BLaER1 treated with 17β-estradiol and CSF1 and Interleukin-3, amounts not matched to agents 10 nM and 100 nM (cell line): ENCODE data around the gene SPOCD1.

Experiments used
- H3K27ac ChIP-seq, 11 experiments: shearing (Covaris generic); formaldehyde crosslinking; 2 replicates each; pipeline ENCODE4 v1.8.1; 2022
- H3K27me3 ChIP-seq, 11 experiments: shearing (Covaris generic); formaldehyde crosslinking; 2 replicates each; pipeline ENCODE4 v1.8.1; 2022
- H3K36me3 ChIP-seq, 11 experiments: shearing (Covaris generic); formaldehyde crosslinking; 2 replicates each; pipeline ENCODE4 v1.8.1; 2022
- H3K4me1 ChIP-seq, 10 experiments: shearing (Covaris generic); formaldehyde crosslinking; 2 replicates each; pipeline ENCODE4 v1.8.1; 2022
- H3K4me2 ChIP-seq, 11 experiments: shearing (Covaris generic); formaldehyde crosslinking; 2 replicates each; pipeline ENCODE4 v1.8.1; 2022
- H3K4me3 ChIP-seq, 10 experiments: shearing (Covaris generic); formaldehyde crosslinking; 2 replicates each; pipeline ENCODE4 v1.8.1; 2022
- H3K9ac ChIP-seq, 11 experiments: shearing (Covaris generic); formaldehyde crosslinking; 2 replicates each; pipeline ENCODE4 v1.8.1; 2022
- H3K9me3 ChIP-seq, 11 experiments: shearing (Covaris generic); formaldehyde crosslinking; replicated peaks in 1 of 11; 2 replicates each; pipeline ENCODE4 v1.8.1; 2022
- H4K20me1 ChIP-seq, 11 experiments: shearing (Covaris generic); formaldehyde crosslinking; 2 replicates each; pipeline ENCODE4 v1.8.1; 2022
- Cebpa-rat ChIP-seq, 11 experiments: shearing (Covaris generic); IDR thresholded peaks; 2 replicates each; pipeline ENCODE4 v1.8.1; 2022

SPOCD1 gene

DNA sequence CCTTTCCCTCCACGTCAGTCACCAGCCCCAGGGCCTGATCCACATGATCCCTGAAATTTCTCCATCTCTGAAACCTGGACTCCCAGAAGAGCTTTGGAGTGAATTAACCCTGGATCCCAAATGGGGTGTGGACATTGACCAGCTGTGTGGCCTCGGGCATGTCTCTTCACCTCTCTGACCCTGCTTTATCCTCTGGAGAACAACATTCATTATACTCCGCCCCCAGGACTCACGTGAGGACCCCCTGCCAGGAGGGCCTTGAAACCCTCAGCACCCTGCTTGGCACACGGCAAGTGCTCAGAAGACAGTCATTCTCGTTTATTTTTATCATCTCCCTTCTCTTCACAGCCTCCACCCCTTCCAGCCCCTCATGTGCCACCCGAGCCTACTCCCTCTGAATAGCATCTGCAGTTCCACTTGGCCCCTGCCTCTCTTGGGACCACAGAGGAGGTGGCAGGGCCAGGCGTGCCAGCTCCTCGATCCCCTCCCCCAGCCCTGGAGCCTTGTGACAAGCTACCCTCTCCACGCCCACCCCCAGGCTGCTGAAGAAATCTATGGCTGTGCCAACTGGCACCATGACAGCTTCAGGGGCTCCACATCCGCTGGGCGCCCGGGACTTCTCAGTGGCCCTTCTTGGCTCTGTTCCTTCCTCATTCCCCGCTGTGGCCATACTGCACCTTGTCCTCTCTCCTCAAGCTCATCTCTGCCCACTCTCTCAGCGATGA is 69.7 kb downstream of the SPOCD1 start:
- H3K9me3 ChIP-seq: no peaks in the 10 kb centered on the region
- H3K36me3 ChIP-seq: no peaks in the 10 kb centered on the region
- peak overlapping the region in 10 of 11 experiments; percentile 14 to 94 (median 66); a peak in 18 of 22 replicates for H3K4me2 ChIP-seq
- H4K20me1 ChIP-seq: peaks cover 0 to 28% (median 0%) of the 10 kb centered on the region in 11 experiments; a peak in 5 of 22 replicates
- no peak overlapping the region for H3K4me3 ChIP-seq
- 0 out of 22 replicates have a peak overlapping the region, but pooled peaks of 1 of the 11 experiments have one; percentile 17 for H3K27ac ChIP-seq
- H3K4me1 ChIP-seq: peaks cover 21 to 79% (median 75%) of the 10 kb centered on the region in 10 experiments
- peak overlapping the region in 3 of 11 experiments; percentile 20 to 36 (median 33); a peak in 2 of 22 replicates for H3K9ac ChIP-seq
- peaks cover 0 to 15% (median 0%) of the 10 kb centered on the region in 11 experiments; a peak in 2 of 22 replicates for H3K27me3 ChIP-seq
- TF ChIP-seq Cebpa-rat (IDR thresholded peaks at IDR 0.05): no peak

- Histone ChIP-seq H3K4me1 (peaks cover 13 to 79% (median 74%) of the 10 kb centered on the region in 10 experiments), H3K9ac (peak overlapping the region in 2 of 11 experiments; percentile 33 to 36; a peak in 2 of 22 replicates), H3K9me3 (no peaks in the 10 kb centered on the region), H3K4me2 (peak overlapping the region in 9 of 11 experiments; percentile 31 to 94 (median 68); a peak in 18 of 22 replicates), H3K27ac (peak overlapping the region in 1 of 11 experiments; percentile 17; a peak in 1 of 22 replicates), H3K4me3 (no peak overlapping the region), H4K20me1 (peaks cover 0 to 23% (median 0%) of the 10 kb centered on the region in 11 experiments; a peak in 7 of 22 replicates), H3K27me3 (peaks cover 0 to 12% (median 0%) of the 10 kb centered on the region in 11 experiments; a peak in 2 of 22 replicates), H3K36me3 (no peaks in the 10 kb centered on the region)
- no peak for TF ChIP-seq Cebpa-rat (IDR thresholded peaks at IDR 0.05)
These were observed 70.5 kb downstream of the SPOCD1 start for GRCh38 chr1:31745096-31745945.

DNA sequence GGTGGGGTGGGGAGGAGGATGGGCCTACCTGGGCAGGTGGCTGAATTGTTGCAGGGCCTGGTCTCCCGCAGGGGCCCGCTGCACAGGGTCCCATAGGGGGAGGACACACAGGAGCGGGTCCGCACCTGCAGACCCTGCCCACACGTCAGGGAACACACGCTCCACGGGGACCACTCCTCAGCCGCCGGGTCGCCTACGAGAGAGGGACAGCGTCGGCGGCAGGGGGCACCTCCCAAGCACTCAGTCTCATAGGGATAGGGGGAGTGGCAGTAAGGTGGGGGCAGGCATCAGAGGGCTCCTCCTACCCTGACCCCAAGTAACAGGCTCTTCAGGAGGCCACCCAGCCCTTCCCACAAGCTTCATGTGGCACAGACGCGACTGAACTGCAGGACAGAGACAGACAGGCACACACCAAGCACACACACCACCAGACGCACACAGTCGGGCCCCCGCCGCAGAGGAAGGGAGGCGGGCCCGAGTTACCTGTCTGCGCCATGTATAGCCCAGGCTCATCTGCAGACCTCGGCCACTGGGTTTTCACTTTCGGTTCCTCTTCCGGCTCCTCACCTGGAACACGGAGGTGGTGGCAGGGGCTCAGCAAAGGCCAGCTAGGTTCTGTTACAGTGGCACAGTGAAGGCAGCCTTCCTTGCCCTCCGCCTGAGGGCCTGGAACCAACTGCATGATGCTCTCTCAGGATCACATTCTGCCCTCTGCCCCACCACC is 71.5 kb downstream of the SPOCD1 start:
- H3K27ac ChIP-seq: no peak overlapping the region
- H3K36me3 ChIP-seq: no peaks in the 10 kb centered on the region
- peaks cover 17 to 85% (median 80%) of the 10 kb centered on the region in 10 experiments for H3K4me1 ChIP-seq
- no peak overlapping the region for H3K4me3 ChIP-seq
- peak overlapping the region in 9 of 11 experiments; percentile 31 to 94 (median 68); a peak in 18 of 22 replicates for H3K4me2 ChIP-seq
- H3K9ac ChIP-seq: peak overlapping the region in 2 of 11 experiments; percentile 21 to 31; a peak in 3 of 22 replicates
- no peaks in the 10 kb centered on the region for H3K9me3 ChIP-seq
- peaks cover 0 to 27% (median 0%) of the 10 kb centered on the region in 11 experiments; a peak in 6 of 22 replicates for H4K20me1 ChIP-seq
- TF ChIP-seq Cebpa-rat (IDR thresholded peaks at IDR 0.05): no peak
- peaks cover 0 to 10% (median 0%) of the 10 kb centered on the region in 11 experiments; a peak in 2 of 22 replicates for H3K27me3 ChIP-seq

DNA sequence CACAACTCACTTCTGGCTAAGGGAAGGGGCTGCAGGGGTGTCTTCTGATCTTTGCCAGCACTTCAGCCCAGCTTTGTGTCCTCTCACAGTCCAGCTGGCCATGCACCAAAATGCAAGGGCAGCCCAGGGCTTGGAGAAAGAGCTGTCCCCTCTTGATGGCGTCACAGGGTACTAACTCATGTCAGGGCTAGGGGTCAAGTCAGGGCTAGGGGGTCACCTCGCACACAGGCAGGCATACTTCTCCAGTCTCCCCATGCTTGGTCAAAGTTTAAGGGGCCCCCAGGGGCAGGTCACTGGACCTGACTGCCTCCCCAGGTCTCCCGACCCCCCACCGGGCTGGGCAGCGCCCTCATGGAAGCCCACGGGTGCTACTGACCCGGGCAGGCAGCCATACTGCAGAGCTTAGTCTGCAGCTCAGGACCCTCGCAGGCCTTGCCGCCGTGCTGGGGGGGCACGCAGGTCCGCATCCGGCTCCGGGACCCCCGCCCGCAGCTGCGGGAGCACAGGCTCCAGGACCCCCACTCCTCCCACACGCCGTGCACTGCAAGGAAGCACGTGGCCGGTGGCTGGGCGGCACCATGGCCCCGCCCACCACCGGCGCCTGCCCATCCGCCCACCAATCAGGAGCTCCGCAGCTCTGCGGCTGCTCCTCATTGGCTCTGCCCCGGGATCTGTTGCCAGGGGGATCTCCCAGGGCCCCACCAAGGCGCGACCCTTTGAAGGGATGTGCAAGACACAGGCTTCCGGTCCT is 73.2 kb downstream of the SPOCD1 start:
- Histone ChIP-seq H3K9ac (peak overlapping the region in 4 of 11 experiments; percentile 47 to 62 (median 60); a peak in 8 of 22 replicates), H3K4me1 (peaks cover 22 to 100% (median 93%) of the 10 kb centered on the region in 10 experiments), H3K27me3 (peaks cover 0 to 9% (median 0%) of the 10 kb centered on the region in 11 experiments; a peak in 2 of 22 replicates), H4K20me1 (peaks cover 0 to 27% (median 0%) of the 10 kb centered on the region in 11 experiments; a peak in 8 of 22 replicates), H3K36me3 (no peaks in the 10 kb centered on the region; a peak in 1 of 22 replicates), H3K9me3 (no peaks in the 10 kb centered on the region), H3K4me2 (peak overlapping the region; percentile 24 to 94 (median 86); a peak in 20 of 22 replicates), H3K4me3 (peak overlapping the region in 2 of 10 experiments; percentile 11 to 12; a peak in 2 of 20 replicates), H3K27ac (peak overlapping the region in 4 of 11 experiments; percentile 3 to 48 (median 40); a peak in 7 of 22 replicates)
- TF ChIP-seq Cebpa-rat (IDR thresholded peaks at IDR 0.05): no peak
